ENCODE measurements around the gene RFXANK. TPM values are rescaled to one million over a fixed set of nuclear protein-coding genes. Genes with fewer than 3 reads are reported as not detected.
"Not testable (repeated sequence)": the region's sequence is repeated elsewhere in the genome, so short reads cannot be mapped to it uniquely, and the experiment has no call there.

The RFXANK gene
- total RNA-seq, 2 donors from 2014 or later = 40.7 to 46.2 TPM

- DNase-seq (no peak), ATAC-seq (no peak)
- intact Hi-C loops (cut with DNase I) = no loop called here
Measured at GRCh38 chr19:19165396-19165795, 26.7 kb upstream of the RFXANK start.

- intact Hi-C loops (cut with DNase I) = no loop called here
- DNase-seq (no peak), ATAC-seq (no peak)
Measured at GRCh38 chr19:19167612-19168011, 24.4 kb upstream of the RFXANK start.

GRCh38 chr19:19169236-19170052, 22.6 kb upstream of the RFXANK start:
- intact Hi-C loops (cut with DNase I) = no loop called here
- ATAC-seq = peak in 1 of 2 donors; percentile 4
- no peak for DNase-seq

DNA sequence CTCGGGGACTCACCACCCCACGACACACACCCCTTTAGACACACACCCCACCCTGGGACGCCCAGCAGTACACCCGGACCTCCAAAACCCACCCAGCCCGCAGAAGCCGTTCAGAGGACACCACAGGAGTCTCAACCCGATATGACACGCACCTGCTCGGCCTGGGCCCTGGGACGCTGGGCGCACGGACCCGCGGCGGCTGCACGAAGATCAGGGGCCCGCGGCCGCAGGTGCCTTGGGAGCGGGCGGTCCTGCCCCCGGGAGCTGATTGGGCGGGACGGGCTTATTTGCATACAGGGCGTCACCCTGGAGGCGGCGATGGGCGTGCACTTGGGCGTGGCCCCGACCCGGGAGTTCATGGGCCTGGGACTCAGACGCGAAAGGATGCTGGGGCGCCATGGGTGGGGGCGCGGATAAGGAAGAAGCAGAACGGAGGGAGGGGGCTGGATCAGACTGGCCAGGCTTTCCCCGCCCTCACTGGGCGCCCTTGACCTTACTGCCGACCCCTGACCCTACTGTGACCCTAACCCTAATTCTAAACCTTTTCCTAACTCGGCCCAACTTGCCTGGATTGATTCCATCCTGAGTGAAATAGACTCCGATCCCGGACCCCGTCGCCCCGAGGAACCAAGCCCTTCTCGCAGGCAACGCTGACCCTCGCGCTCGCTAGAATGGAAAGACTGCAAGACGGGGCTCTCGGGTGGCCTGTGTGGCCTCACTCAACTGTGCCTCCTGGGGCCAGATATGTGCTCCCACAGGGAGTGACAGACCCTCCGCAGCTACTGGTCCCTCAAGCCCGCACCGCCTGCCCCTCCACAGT, 21.8 kb upstream of the RFXANK start, which contains the start of gene MEF2B:
MEF2B (minus strand) TSS at position 211 of the 820 bp plus-strand sequence. CDS start 19,528 bp downstream, outside the sequence.
- intact Hi-C loops (cut with DNase I) = no loop called here
- DNase-seq (peak; percentile 86), ATAC-seq (peak; percentile 86 to 91)

- ATAC-seq (no peak), DNase-seq (no peak)
- intact Hi-C loops (cut with DNase I) = no loop called here
Measured at GRCh38 chr19:19170873-19171672, 21.0 kb upstream of the RFXANK start.

DNA sequence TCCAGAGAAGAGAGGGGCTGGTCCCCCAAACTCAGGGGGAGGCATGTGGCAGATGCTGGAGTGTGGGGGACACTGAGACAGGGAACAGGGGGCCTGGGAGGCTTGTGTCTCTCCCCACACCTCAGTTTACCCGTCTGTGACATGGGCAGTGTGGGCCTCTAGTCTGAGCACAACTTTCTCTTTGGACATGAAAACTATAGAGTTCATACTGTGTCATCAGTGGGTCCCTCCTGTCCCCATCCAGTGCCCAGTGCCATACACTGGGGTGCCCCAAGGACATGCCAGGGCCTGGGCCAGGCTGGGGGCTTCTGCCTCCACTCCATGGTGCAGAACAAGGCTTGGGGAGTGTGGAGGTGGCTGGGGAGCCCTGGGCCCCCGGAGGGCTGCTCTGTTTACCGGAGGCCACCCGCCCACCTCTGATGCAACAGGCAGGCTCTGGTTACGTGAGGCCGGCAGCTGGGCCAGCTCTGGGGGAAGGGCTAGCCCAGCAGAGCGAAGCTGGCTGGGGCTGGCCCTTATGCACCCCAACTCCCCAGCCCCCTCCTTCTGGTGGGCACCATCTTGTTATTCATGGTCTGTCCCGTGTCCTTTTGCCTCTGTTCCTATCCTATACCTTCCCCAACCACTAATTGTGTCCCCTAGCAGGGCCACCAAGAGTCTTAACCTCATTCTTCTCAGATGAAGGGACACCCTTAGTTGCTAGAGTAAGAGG, 20.1 kb upstream of the RFXANK start:
- intact Hi-C loops (cut with DNase I) = no loop called here
- ATAC-seq = peak in 1 of 2 donors; percentile 36
- no peak for DNase-seq

- DNase-seq; intact Hi-C loops (cut with DNase I); ATAC-seq: not testable (repeated sequence)
Measured at GRCh38 chr19:19173243-19173642, 18.8 kb upstream of the RFXANK start.

DNA sequence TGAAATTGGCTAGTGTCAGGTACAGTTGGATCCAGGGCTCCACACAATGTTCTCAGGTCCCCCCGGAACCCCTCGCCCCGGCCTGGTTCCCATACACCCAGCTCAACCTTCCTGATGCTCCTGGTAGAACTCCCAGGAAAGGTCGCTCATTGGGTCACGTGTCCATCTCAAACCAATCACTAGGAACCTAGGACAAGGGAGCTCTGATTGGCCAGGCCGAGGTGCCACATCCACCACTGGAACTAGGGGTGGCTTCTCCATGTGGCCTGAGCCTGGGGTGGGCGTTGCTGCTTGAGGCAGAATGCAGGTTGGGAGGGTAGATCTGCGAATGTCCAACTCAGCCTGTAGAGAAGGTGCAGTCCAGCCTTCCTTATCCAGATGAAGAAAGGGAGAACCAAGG, 15.1 kb upstream of the RFXANK start:
- ATAC-seq (no peak), DNase-seq (no peak)
- intact Hi-C loops (cut with DNase I) = no loop called here

DNA sequence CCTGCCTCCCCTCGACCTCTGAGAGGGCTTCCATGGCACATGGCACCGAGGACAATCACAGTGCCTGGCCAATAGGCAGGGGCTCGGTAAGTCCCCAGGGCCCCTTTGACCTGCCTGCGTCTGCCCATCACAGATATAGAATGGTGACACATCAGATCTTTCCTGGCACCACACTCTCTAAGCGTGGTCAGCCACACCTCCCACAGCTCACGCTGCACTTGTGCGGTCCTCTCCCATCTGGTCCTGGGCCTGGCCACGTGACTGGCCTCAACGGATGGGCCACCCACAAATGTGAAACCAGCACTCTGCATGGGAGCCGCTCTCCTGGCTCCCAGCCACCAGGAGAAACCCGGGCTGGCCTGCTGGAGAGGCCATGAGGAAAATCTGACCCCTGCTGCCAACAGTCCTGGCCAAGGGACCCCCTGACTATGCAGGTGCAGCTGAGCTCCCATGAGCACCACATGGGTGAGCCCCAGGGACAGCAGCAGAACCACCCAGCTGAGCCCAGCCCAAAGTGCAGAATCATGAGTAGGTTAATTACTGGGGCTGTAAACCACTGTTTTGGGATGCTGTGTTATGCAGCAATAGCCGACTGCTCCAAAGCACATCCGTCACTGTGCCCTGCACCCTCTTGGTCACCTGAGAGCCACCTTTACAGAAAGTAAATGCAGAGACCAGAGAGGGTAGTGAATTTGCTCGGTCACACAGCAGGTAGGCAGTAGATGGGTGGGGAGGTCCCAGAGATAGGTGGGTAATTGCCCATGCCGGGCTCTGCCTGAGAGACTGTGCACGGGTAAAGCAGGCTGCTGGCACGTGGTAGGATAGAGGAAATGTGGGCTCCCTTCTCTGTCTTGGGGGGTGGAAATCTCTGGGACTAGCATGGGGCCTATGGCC, 12.3 kb upstream of the RFXANK start:
- intact Hi-C loops (cut with DNase I) = no loop called here
- no peak for ATAC-seq

GRCh38 chr19:19181488-19181998, 10.5 kb upstream of the RFXANK start:
- DNase-seq (no peak), ATAC-seq (peak in 1 of 2 donors; percentile 75)
- intact Hi-C loops (cut with DNase I) = no loop called here

More for the DNA sequence above, 12.3 kb upstream of the RFXANK start:
- no peak for DNase-seq

GRCh38 chr19:19185853-19186740, 6.0 kb upstream of the RFXANK start:
- DNase-seq (no peak), ATAC-seq (peak in 1 of 2 donors; percentile 47)
- intact Hi-C loops (cut with DNase I) = no loop called here

DNA sequence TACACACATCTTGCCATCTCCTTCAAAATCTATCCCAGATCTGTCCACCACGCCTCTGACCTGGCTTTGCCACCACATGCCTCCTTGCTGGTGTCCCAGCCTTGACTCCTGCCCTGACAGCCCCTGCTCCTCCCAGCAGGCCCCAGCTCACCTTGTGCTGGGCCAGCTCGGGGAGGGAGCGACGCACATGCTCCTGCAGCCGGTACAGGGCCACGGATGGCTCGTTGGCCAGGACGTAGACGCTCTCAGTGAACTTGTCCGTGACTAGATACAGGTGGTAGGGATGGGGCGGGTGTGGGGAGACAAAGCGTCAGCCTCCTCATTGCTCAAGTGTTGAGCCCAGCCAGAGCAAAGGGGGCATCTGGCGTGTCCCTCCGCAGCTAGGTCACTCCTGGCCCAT, 5.3 kb upstream of the RFXANK start:
- intact Hi-C loops (cut with DNase I) = no loop called here
- DNase-seq (no peak), ATAC-seq (no peak)

- no peak for DNase-seq
- no peak for ATAC-seq
- intact Hi-C loops (cut with DNase I) = loop anchor here in 1 of 2 donors (10.0 kb wide), 1 partner anchor 133 kb away; the partner anchor contains the start of genes MAU2 and SUGP1
Measured at GRCh38 chr19:19191768-19192077, 335 bp upstream of the RFXANK start.

- peak in 1 of 2 donors; percentile 1 for ATAC-seq
Measured at GRCh38 chr19:19192910-19193423, 909 bp downstream of the RFXANK start.

GRCh38 chr19:19193926-19194325, 1.9 kb downstream of the RFXANK start:
- intact Hi-C loops (cut with DNase I) = loop anchor here in 1 of 2 donors (10.0 kb wide), 1 partner anchor 131 kb away; the partner anchor contains the start of genes MAU2 and SUGP1
- ATAC-seq = no peak
- no peak for DNase-seq

More at GRCh38 chr19:19192910-19193423, 909 bp downstream of the RFXANK start:
- DNase-seq = no peak
- intact Hi-C loops (cut with DNase I) = loop anchor here in 1 of 2 donors (10.0 kb wide), 1 partner anchor 132 kb away; the partner anchor contains the start of genes MAU2 and SUGP1

All from left cardiac atrium (tissue), 4 donors.